GM19463 (cell line): ENCODE data around the gene TMEM204.
"Not testable (repeated sequence)": the region's sequence is repeated elsewhere in the genome, so short reads cannot be mapped to it uniquely, and the experiment has no call there.

ENCODE experiments used
- ATAC-seq: cut with Tn5 transposase; IDR thresholded peaks from one replicate; pipeline ENCODE4 v1.9.1; 2021; ENCODE audit warnings: mild to moderate bottlenecking, moderate library complexity; ENCODE audit not compliant: unreplicated experiment

The TMEM204 gene

DNA sequence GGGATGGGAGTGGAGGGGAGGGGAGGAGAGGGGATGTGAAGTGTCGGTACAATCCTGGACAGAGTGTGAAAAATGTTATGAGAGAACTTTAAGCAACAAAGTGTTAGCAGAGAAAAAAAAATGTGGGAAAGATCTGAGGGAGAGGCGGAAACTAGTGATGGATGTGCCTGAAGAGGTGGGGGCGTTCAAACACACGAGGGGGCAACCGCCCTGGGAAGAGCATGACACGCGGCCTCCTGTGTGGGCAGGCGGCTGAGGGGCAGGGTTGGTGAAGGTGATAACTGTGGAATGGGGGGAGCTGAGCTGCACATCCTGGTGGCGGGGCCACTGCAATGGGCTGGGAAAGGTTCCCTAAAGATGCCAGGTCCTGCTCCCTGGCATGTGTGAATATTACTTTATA, 48.3 kb downstream of the TMEM204 start:
- ATAC-seq, result no peak

GRCh38 chr16:1583180-1583579, 49.7 kb downstream of the TMEM204 start:
- no peak for ATAC-seq

DNA sequence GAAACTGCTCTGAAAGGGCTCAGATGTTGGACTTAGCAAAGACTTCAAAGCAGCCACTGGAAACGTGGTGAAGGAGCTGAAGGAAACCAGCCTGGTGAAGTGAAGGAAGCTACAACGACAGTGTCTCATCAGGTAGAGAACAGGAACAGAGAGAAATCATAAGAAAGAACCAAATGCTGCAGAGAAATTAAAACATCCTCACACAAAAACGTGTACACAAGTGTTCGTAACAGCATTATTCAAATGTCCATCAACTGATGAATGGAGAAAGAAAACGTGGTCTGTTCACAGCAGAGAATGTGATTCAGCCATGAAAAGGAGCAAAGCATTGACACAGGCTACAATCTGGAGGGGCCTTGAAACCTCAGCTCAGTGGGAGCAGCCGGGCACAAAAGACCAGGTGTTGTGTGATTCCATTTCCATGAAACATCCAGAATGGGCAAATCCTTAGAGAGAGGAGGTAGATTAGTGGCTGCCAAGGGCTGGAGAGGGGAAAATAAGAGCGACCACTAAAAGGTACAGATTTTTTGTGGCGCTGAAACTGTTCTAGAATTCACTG, 51.5 kb downstream of the TMEM204 start:
- no peak for ATAC-seq

DNA sequence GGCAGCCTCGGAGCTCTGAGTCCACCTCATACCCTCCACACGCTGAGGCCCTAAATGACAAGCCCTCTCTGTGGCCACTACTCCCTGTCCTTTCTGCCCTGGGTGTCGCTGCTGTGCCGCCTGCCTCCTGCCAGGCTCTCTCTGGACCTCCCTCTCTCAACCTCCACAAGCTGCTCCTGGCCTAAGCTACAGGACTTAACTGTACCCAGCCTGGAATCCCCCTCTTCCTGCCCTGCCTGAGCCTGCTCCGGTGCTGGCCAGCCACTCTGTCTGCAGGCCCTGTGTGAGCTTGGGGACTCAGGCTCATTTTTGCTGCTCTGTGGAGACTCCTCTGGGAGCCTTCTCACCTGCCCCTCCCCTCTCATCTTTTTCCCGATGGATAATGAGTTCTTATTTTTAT, 56.9 kb downstream of the TMEM204 start:
- ATAC-seq, result no peak

DNA sequence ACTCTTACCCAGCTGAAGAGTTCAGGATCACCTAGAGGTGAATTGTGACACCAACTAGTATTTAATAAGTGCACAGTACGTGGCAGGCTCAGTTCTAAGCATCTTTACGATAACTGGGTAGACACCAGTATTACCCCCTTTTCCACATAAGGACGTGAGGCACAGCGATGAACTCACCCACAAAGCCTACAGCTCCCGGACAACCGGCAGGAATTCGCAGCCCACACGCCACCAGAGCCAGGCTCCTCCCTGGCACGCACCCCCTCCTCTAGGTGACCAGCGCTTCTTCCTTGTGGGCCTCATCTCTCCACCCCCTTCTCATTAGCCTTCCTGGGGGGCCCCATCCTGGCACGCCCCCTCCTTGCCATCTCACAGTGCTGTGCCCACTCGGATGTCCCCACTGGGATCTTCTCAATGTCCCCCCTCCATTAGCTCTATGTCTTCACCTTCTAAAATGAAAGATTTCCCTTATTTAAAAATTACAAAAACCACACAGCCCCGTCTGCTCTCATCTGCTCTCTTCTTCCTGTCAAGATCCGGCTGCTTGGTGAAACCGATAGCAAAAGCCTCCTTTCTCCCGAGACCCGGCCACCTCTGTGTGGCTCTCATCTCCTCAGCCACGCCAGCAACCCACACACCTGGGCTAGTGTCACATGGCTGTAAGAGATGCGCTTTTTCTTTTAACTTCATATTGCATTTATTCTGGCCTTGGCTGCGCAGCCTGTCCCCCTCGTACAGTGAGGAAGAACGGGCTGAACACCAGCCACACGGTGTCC, 57.7 kb downstream of the TMEM204 start:
- no peak for ATAC-seq

DNA sequence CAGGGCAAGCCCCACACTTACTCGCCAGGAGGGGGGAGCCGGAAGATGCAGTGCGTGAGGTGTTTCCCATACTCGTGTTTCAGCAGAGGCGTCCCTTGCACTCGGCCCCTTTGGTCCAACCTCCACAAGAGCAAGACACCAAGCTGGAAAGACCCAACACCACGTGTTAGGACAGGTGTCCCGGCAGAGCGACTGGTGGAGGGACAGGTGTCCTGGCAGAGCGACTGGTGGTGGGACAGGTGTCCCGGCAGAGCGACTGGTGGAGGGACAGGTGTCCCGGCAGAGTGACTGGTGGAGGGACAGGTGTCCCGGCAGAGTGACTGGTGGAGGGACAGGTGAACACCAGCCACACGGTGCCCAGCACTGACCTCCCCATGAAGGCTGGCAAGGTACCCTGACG, 59.0 kb downstream of the TMEM204 start:
- no peak for ATAC-seq

DNA sequence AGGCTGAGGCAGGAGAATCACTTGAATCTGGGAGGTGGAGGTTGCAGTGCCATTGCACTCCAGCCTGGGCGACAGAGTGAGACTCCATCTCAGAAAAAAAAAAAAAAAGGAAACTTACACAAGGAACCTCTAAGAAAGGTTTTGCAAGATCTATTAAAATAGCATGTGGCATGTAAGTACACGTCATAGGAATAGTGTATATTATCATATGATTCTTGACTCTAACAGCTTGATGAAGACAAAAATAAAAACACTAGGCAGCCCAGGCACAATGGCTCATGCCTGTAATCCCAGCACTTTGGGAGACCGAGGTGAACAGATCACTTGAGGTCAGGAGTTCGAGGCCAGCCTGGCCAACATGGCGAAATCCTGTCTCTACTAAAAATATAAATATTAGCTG, 62.0 kb downstream of the TMEM204 start:
- not testable (repeated sequence) for ATAC-seq

DNA sequence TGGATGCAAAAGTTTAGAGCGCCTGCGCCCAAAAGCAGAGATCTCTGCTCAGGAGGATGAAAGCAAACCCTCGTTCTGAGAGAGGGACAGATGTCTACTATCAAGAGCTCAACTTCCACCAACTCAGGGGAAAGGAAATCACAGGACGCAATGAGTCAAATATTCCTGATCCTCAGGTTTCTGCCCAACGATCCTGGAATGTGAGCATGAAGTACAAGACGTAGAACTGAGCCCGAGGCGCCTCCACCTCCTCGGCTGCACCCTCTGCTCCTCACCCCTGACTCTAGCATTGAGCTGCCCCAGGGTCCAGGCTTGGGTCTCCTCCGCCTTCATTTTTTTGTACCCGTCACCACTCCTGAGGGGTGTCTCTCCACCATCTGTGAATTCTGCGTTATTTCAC, 63.0 kb downstream of the TMEM204 start:
- no peak for ATAC-seq

- ATAC-seq, result no peak
Measured at GRCh38 chr16:1597154-1597553, 63.7 kb downstream of the TMEM204 start.

DNA sequence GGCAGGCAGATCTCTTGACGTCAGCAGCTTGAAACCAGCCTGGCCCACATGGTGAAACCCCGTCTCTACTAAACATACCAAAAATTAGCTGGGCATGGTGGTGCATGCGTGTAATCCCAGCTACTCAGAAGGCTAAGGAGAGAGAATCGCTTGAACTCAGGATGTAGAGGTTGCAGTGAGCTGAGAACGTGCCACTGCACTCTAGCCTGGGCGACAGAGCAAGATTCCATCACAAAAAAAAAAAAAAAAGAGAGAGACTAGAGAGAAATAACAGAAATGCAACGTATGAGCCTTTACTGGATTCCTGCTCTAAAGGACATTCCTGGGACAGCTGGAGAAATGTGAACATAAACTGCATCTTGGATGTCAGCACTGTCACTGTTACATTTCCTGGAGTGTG, 67.6 kb downstream of the TMEM204 start:
- ATAC-seq, result no peak

DNA sequence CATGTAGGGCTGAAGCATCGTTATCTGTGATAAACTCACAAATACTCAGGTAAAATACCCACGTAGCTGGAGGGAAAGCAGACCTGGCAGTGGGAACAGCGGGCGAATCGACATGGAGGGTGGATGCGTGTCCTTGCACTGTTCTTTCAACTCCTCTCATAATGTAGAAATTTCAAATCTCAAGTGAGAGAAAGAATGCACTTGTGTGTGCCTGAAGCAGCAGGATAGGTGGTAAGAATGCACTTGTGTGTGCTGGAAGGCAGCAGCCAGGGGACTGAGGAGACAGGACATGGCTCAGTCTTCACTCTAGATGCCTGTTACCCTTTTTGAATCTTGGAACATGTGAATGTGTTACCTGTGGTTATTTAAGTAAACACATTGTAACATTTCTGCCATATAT, 68.0 kb downstream of the TMEM204 start:
- no peak for ATAC-seq

GRCh38 chr16:1602285-1602684, 68.8 kb downstream of the TMEM204 start:
- ATAC-seq, result no peak
